DMS 273 (cell line): ENCODE measurements around the gene LYG2.
"Not testable (repeated sequence)": the region's sequence is repeated elsewhere in the genome, so short reads cannot be mapped to it uniquely, and the experiment has no call there.

ENCODE experiments used
- DNase-seq: peaks from one replicate; lab custom pipeline; 2025; ENCODE audit not compliant: unreplicated experiment; lab: John Stamatoyannopoulos, UW

Gene LYG2, protein sequence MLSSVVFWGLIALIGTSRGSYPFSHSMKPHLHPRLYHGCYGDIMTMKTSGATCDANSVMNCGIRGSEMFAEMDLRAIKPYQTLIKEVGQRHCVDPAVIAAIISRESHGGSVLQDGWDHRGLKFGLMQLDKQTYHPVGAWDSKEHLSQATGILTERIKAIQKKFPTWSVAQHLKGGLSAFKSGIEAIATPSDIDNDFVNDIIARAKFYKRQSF

DNA sequence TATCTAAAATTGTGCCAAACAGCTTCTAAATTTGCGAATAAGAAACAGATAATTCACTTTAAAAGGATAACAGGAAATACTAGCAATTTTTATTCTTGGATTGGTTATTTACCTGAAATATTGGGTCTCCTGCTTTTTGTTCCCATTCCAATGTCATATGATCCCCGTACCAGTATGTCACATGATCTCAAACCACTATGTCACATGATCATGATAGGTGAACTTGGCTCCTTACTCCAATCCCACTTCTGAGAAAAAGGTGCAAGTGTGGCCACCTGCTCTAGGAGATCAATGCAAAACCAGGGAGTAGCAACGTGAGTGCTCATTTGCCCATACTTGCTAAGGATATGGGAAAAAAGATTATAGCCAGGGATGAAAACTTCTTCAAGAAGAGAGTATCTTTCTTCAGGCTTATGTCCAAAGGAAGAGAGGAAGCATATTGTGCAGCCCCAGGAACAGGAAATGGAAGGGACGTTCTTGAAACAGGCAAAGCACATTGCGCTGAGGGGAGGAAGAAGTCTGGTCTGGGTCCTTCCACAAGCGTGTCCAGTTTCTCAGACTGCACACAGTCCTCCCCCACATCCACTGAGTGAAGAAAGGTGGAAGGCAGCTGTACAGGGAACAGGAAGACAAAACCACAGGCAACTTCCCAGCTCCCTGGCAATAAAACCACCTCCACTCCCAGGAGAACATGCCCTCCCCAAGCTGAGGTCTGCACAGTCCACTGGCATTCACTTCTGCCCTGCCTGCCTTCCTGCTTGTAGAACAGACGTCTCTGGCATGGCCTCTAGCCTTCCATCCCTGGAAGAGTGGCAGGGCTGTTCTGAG lies at the start of gene LYG2:
Gene LYG2 (minus strand): TSS at position 176 of the 828 bp plus-strand sequence. CDS start 1,406 bp downstream, outside the sequence.
- no peak for DNase-seq

DNA sequence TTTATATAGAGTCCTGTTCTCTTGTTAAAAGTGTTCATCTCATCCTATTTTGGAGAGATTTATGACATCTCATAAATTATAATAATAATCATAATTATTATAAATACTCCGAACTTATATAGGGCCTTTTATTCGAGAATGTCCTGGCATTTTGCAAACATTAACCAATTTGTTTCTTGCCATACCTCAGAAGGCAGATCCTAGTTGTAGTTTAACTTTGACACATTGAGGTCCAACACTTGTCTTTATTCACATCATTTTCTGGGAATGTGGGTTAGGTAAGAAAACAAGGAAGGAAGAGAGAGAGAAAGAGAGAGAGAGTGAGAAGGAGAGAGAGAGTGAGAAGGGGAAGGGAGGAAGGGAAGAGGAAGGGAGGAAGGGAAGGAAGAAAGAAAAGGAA lies 45.6 kb upstream of the LYG2 start, which contains the start of gene LYG1:
Gene LYG1 (minus strand): TSS at position 101 of the 400 bp plus-strand sequence. CDS start 5,527 bp downstream, outside the sequence.
- DNase-seq = not testable (repeated sequence)

DNA sequence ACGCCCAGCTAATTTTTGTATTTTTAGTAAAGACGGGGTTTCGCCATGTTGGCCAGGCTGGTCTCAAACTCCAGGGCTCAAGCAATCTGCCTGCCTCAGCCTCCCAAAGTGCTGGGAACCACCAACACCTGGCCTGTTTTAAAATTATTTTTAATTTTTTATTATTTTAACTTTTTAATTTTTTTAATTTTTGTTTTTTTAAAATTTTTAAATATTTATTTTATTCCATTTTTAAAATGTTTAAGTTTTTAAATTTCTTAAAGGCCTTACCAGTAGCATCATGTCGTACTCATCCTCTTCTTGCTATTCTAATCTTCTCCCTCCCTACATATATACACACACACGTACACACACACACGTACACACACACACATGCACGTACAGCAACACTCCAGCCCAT lies 44.1 kb upstream of the LYG2 start:
- DNase-seq = no peak

DNA sequence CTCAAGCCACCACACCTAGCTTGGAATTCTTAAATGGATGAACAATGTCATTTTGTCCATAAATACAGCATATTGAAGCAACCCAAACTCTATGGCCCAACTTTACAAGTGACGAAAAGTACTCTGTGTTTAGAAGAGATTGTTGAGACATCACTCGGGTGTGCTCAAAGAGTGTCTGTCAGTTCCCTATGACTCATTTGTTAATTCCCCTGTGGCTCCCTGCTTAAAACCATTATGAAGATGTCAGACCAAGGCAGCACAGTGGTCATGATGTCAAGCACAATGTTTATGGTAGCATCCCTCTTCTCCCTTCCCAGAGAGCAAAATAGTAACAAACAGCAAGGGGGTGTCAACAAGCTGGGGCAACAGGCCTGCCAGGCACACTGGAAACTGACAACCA lies 42.5 kb upstream of the LYG2 start:
- DNase-seq = no peak

DNA sequence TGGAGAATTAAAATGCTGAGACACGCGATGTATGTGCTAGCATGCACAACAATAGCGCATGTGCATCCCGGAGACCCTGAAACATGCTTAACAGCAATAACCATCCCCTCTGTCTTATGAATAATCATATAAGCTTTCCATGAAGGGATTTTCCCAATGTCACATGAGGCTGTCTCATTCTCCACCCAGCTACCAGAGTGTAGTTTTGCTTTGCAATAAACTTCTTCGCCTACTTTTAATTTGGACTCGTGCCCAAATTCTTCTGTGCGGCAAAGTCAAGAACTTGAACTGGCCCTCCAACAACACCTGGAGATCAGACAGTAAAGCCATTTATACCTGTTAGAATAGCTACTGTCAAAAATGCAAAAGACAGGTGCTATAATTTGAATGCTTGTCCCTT lies 30.1 kb upstream of the LYG2 start:
- DNase-seq = no peak

DNA sequence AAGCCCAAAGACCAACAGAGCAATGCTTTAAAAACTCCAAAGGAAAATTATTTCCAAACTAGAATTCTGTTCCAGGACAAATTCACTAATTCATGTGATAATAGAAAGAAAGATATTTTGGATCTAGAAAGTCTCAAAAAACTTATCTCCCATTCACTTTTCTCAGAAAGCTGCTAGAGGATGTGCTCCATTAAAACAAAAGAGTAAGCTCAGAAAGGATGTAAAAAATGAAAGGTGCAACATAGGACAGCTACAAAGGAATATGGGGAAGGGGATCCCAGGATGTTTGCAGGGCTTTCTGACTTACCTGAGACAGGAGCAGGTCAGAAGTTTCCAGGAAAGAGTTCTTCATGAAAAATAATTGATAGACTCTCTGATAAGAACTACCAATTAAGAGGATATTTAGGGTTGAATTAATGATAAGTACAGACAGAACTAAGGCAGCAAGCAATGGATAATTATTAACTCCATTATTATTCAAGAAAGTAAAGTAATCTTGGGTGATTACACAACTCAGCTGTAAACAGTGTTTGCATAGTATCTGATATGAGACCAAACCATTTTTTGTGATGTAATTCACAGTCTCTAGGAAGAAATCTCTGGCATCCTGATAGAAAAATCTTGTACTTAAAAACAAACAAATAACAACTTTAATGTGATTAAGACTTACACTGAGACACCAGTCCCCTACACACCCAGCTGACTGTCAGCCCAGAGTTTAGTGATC lies 24.7 kb upstream of the LYG2 start:
- DNase-seq = no peak

DNA sequence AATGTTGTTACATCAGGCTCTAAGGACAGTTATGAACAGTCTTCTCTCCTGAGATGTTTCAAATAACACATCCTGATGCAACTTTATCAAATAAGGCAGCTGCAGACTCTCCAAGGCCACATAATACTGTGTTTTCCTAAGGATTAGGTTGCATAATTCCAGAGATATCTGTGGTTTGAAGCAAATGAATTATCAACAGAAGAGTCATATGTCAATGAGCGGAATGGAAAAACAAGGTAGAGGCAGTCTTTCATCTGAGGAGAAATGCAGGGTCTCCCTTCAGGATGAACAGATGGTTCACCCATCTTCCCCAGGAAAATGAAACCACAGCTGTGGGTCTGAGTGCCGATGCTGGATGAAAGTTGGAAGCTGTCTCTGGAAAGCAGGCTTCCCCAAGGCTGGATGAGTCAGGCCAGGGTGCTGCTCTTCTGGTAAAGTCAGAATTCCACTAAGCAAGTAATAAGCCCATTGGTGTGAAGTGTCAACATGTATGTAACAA lies 23.4 kb upstream of the LYG2 start:
- peak; percentile 76 for DNase-seq

DNA sequence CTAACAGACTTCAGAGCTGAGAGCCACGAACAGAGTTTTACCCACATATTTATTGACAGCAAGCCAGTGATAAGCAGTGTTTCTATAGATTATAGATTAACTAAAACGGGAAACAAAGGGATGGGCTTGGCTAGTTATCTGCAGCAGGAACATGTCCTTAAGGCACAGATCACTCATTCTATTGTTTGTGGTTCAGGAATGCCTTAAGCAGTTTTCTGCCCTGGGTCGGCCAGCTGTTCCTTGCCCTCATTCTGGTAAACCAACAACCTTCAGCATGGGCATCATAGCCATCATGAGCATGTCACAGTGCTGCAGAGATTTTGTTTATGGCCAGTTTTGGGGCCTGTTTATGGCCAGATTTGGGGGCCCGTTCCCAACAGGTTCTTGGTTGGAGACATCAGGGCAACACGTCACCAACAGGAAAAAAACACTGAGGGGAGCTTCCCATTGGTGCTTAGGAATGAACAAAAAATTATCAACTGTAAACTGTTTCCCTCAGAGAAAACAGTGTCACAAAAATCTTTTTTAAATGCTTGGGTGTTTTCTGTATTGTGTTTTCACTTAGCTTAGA lies 22.8 kb upstream of the LYG2 start:
- DNase-seq = peak; percentile 4

DNA sequence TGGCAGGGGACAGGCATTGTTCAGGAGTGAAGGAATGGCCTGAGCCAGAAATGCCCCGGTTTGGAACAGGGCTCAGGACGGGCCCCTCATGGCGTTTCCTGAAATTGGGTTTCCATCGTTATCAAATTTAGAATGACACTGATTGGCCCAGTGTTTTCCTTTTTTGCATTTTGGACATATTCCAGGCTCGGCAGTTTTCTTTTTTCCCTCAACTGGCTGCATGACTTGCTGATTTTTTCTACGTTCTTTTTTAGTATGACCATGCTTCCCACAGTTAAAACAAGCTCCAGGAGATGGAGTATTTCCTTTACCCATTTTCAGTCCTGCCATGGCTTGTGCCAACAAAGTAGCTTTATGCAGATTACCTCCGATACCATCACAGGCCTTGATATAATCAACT lies 20.4 kb upstream of the LYG2 start:
- DNase-seq = no peak

DNA sequence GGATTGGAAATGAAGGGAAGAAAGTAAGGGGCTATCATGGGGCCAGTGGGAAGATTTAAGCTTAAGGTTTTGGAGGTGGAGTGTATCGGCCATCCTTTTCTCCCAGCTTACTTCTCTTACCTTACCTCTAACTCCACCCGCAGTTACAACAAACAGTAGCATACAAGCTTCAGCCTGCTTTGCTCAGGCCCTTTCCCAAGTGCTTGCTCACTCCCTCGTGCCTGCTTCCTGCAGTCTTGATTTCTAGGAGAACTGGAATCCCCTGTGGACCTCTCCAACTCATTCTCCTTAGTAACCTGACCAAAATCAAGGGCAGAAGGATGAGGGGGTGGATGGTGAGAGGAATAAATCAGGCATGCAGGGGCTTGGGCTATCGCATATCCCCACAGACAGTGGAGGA lies 5.8 kb upstream of the LYG2 start:
- no peak for DNase-seq

DNA sequence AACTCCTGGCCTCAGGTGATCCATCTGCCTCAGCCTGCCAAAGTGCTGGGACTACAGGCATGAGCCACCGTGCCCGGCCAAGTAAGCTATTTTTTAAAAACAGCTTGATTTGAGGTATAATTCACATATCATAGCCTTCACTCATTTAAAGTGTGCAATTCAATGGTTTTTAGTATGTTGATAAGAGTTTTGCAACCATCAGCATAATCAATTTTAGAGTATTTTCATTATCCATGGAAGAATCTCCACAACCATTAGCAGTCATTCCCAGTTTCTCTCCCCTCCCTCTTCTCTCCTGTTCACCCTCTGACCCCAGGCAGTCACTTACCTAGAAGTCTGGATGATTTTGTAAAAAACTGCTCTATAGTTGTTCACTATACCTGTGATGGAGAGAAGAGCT lies 4.7 kb upstream of the LYG2 start:
- DNase-seq = no peak

DNA sequence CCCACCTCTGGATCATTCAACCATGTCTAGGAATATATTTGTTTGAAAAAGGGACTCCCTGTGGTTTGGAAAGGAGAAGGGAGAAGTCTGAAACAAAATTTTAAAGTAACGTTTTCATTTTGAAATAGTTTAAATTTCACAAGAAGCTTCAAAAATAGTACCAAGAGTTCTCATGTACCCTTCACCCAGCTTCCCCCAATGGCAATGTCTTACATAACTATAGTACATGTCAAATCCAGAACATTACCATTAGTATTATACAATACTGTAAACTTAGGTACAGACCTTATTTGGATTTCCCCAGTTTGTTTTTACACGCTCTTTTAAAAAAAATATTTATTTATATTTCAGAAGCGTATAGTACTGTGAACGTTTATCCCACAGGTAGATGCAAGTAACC lies 4.0 kb upstream of the LYG2 start:
- no peak for DNase-seq

DNA sequence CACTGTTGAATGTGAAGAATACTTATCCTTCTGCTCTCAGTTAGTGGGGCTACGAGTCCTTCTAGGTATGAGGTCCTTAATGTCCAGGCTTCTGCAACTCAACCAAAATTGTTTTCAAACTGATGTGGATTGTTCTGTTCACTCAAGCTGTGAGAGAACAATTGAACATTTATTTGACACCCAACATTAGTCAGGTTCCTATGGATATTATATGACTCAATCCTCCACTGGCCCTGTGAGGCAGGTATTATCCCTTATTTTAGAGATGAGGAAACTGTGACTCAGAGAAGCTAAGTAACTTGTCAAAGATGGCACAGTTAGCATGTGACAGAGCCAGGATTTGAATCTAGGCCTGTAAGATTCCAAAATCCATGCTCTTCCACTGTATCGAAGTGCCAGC lies 1.2 kb upstream of the LYG2 start:
- no peak for DNase-seq

DNA sequence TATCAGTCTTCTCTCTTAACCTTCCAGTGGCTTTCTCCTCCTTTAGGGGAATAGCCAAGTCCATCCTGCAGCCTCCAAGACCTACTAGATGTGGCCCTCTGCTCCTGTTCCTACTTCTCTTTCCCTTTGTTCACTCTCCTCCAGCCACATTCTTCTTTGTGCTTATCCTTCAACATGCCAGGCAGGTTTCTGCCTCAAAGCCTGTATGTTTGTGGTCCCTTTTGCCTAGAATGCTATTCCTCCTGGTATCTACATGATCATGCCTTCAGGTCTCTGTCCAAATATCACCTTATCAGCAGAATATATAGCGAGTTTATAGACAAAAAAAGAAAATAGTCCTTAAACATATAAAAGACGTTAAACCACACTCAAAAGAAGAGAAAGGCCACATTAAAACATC lies 5.5 kb downstream of the LYG2 start:
- no peak for DNase-seq

DNA sequence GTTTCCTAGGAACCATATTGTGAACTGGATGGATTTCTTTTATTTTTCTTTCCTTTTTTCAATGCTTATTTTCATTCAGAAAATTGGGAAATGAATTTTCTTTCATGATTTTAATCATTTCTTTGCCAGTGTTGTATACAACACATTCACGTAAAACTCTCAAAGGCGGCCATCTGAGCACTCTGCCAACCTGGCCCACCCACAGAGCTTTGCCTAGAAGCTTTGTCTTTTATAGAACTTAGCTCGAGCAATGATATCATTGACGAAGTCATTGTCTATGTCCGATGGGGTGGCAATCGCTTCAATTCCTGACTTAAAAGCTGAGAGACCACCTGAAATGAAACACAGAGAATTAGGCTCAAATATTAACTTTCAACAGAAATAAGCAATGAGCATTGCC lies 13.3 kb downstream of the LYG2 start:
- DNase-seq = no peak

DNA sequence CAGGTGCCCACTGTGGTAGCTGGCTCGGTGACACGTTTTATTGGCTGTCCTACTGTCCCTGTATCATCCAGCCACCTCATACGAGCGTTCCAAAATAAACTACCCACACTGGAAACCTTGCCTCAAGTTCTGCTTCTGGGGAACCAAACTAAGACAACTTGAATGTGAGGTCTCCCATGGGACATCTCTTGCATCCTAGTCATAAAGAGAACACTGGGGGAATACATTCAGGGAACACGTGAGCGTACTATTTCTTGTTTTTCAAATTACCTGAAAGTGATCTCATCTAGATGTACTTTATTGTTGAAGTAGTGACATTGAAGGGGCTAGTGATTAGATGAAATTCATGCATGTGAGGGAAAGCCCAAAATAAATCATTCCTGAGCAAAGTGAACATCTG lies 15.0 kb downstream of the LYG2 start:
- DNase-seq = no peak

DNA sequence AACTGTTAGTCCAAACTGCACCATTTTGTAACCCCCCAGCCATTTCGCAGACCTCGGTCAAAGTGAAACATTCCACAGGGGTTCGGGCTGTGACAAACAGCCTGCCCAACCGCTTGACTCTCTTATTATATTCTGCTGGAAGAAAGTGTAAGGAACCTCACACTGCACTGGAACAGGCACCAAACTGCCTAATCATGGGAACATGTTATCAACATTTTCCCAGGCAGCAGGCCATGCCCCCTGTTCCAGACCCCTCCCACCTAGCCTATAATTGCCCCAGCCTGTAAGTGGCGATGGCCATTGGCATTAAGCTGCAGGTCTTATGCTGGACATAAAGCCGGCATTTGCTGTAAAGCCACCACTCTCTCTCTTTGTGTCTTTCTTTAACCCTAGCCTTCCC lies 16.9 kb downstream of the LYG2 start:
- no peak for DNase-seq

DNA sequence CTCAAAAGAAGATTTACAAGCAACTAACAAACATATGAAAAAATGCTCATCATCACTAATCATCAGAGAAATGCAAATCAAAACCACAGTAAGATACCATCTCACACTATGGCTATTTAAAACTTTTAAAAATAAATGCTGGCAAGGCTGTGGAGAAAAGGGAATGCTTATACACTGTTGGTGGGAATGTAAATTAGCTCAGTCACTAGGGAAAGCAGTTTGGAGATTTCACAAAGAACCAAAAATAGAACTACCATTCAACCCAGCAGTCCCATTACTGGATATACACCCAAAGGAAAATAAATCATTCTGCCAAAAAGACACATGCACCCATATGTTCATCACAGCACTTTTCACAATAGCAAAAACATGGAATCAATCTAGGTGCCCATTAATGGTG lies 22.3 kb downstream of the LYG2 start:
- DNase-seq = not testable (repeated sequence)

DNA sequence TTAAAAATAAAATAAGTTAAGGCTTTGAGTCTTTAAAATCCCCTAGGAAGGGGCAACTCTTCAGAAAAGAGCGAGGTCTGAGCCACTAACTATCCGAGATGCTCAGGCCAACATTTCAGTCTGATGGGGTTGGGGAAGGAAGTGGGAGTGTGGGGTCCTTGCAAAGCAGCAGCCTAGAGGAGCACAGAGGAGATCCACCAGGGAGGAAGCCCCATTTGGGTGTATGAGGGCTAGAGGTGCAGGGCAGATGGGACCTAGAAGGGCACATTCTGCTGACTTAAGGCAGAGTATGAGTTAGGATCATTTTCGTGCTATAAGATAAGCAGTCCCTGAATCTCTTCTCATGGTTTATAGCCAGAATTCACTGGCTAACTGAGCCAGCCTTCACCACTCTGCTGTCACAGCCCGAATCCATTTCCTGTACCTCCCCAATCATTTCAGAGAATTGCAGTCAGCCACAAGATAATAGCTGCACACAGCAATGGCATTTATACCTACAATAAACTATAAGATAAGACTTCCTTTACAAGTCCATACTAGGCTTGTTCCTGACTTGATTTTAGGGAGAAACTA lies 37.5 kb downstream of the LYG2 start:
- DNase-seq = no peak

DNA sequence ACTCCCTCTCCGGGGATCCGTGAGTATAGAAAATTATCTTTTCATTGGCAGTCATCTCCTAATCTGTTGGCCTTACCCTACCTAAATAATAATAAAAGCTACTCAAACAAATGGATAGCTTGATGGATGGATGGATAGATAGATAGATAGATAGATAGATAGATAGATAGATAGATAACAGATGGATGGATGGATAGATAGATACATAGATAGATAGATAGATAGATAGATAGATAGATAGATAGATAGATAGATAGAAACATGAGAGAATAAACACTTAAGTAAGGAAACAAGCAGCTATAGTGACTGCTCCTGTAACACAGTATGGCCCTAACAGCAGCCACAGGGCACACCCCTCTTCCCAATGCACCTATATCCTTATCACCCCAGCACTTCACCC lies 39.4 kb downstream of the LYG2 start:
- no peak for DNase-seq

DNA sequence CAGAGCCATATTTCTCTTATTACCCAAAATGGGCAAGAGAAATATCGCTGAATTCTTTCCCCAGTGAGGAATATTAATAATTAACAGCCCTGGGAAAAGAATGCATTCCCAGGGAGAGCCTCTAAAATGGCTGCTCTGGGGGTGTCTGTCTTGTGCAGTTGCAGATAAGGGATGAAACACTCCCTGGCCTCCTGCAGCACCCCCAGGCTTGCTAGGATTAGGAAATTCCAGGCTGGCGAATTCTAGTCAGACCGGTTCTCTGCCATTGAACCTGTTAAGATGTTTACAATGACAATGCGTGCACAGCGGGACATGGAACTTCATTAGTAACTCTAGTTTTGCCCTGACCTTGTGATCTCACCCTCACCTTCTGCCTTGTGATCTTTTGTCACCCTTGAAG lies 50.0 kb downstream of the LYG2 start:
- no peak for DNase-seq
